Spleen (tissue), 7 donors: ENCODE data around the gene HEPHL1.

Experiments
- CTCF ChIP-seq, 11 experiments: fragments of 200-600 bp in 7 of 11; fragments of 450-650 bp in 4 of 11; sonication (generic) in 4 of 11; IDR thresholded peaks in 8 of 11; conservative IDR thresholded peaks in 3 of 11; 1 replicate in 7 of 11; 2 replicates in 4 of 11; pipeline versions ENCODE4 v1.4.0 to v1.8.0; 2016 to 2021; ENCODE audit warnings: antibody characterized with exemption in 11 of 11, inconsistent platforms in 4 of 11, mild to moderate bottlenecking in 1 of 11
- POLR2A ChIP-seq, 3 donors: fragments of 450-650 bp; IDR thresholded peaks; one replicate each; pipeline ENCODE4 v1.5.1; 2017; ENCODE audit warnings: antibody characterized with exemption in 3 of 3, mild to moderate bottlenecking in 1 of 3
- POLR2AphosphoS5 ChIP-seq, 3 donors: sonication (generic); formaldehyde crosslinking; IDR thresholded peaks; one replicate each; pipeline ENCODE4 v1.5.1; 2017; ENCODE audit warnings: antibody characterized with exemption in 3 of 3
- donor health status: DM: no; HTN: no; CAD: no; lungs with moderate emphysema.
- donor health status: DM: no; HTN: no; CAD: no.
- donor health status: DM: no; HTN: no; CAD: no.

DNA sequence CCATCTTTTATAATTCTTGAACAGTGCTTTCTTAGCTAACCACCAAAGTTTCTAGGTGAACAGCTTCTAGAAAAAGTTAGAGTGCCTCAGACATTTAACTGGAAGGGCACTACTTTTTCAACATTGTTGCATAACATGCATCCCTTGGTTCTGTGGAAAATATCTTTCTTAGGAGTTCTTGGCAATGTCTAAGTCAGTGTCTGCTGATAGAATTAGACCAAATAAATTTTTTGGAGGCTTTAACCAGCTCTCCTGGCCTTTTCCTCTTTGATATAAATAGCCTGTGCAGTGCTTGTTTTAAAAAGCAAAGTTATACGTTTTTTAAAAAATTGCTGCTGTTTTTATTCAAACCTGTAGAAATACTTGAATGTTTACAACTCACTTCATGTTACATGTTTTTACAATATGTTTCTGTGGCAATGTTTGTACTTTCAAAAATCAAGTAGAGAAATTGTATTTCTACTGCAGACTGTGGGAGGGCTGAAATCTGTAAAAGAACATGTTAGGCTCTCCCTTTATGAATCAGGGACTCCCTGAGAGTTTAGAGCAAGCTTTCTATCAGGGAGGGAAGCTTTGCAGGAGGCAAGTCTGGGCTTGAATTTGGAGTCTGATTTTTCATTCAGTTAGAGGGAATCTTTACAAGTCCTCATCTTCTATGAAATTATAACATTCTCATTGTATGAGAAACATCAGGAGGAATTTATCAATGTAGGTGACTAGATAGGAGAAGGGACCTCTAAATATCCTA is 91.2 kb downstream of the HEPHL1 start:
- TF ChIP-seq CTCF (IDR thresholded peaks at IDR 0.05 in 8 of 11, conservative IDR thresholded peaks at IDR 0.05 in 3 of 11) (no peak), POLR2A (IDR thresholded peaks at IDR 0.05) (no peak), POLR2AphosphoS5 (IDR thresholded peaks at IDR 0.05) (no peak)
